IPS-NIHi7 (cell line): ENCODE data around the gene DIAPH1.
A peak's percentile ranks its signal among the peaks of the same experiment; 100 is the strongest.

ENCODE experiments used
- DNase-seq: peaks from one replicate; pipeline ENCODE4 v3.0.0; 2012; ENCODE audit warnings: mixed read lengths; ENCODE audit errors: extremely low spot score

The DIAPH1 gene

GRCh38 chr5:141560725-141561483, 57.9 kb downstream of the DIAPH1 start:
- peak; percentile 81 for DNase-seq

DNA sequence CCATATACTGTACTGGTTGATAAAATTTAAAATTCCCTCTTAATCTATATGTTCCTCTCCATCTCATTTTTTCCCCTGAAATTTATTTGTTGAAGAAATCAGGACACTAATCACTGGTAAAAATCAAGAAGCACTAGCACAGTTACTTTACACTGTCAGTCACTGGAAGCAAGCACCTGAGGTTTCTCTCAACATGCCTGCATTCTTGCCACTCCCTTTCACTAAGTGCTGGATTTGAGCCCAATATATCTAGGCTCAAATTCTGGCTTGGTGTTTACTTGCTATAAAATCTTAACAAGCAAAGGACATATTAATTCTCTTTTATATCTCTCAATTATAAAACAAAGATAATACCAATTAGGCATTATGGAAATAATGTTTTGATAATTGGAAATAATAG, 58.6 kb downstream of the DIAPH1 start:
- no peak for DNase-seq

GRCh38 chr5:141559461-141559860, 59.3 kb downstream of the DIAPH1 start:
- no peak for DNase-seq

- no peak for DNase-seq
These were observed 60.6 kb downstream of the DIAPH1 start for GRCh38 chr5:141558150-141558549.

GRCh38 chr5:141557681-141558136, 61.1 kb downstream of the DIAPH1 start:
- DNase-seq = peak; percentile 63

DNA sequence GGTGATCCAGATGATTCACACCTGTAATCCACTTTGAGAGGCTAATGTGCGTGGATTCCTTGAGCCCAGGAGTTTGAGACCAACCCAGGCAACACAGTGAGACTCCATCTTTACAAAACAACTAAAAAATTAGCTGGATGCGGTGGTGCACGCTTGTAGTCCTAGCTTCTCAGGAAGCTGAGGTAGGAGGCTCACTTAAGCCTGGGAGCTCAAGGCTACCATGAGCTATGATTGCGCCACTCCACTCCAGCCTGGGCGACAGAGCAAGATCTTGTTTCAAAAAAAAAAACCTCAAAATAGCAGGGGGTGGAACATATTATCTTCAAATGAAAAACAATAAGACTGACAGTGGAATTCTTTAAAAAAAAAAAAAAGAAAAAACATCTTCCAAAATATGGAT, 70.9 kb downstream of the DIAPH1 start:
- DNase-seq = no peak

DNA sequence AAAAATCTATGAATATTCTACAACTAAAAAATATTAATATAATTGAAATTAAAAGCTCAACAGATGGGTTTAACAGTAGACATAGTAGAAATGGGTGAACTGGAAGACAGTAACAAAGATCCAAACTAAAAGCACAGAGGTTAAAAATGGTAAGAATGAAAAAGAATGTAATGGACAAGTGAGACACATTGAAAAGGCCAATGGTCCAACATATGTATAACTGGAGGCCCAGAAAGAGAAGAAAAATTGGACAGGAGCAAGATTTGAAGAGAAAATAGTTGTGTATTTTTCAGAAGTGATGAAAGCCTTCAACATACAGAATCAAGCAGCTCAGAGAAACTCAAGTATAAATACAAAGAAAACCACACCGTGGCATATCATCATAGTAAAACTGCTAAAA, 71.3 kb downstream of the DIAPH1 start:
- no peak for DNase-seq

- DNase-seq = no peak
These were observed 75.7 kb downstream of the DIAPH1 start for GRCh38 chr5:141543053-141543452.

- no peak for DNase-seq
These were observed 84.1 kb downstream of the DIAPH1 start for GRCh38 chr5:141534492-141535213.

- DNase-seq = no peak
These were observed 84.9 kb downstream of the DIAPH1 start for GRCh38 chr5:141533897-141534296.

DNA sequence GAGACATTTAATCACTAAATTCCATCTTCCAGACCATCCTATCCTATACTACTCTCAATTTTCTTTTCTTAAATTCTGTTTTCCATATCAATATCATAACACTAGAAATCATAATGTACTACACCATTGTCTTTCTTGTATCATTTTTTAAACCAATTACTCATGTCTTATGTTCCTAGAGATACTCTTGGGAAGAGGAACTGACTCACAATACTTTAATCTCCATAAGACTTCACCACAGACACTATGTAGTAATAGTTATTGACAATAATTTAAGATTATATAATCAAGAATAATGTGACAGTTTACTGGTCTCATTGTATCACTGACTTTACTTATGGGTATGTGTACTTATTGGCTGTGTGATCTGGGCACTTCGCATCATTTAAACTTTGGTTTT, 86.1 kb downstream of the DIAPH1 start:
- DNase-seq = no peak

DNA sequence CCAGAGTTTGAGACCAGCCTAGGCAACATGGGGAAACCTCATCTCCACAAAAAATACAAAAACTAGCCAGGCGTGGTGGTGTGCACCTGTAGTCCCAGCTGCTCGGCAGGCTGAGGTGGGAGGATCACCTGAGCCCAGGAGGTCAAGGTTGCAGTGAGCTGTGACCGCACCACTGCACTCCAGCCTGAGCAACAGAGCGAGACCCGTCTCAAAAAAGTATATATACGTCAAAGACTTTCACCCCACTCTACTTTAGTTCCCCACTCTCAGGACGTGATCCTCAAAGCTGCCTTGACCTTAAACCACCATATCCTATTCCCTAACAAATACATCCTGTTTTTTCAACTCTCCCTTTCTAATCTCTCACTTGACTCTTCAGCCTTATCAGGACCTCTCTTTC, 88.9 kb downstream of the DIAPH1 start:
- DNase-seq = no peak

- no peak for DNase-seq
These were observed 89.8 kb downstream of the DIAPH1 start for GRCh38 chr5:141529002-141529401.

DNA sequence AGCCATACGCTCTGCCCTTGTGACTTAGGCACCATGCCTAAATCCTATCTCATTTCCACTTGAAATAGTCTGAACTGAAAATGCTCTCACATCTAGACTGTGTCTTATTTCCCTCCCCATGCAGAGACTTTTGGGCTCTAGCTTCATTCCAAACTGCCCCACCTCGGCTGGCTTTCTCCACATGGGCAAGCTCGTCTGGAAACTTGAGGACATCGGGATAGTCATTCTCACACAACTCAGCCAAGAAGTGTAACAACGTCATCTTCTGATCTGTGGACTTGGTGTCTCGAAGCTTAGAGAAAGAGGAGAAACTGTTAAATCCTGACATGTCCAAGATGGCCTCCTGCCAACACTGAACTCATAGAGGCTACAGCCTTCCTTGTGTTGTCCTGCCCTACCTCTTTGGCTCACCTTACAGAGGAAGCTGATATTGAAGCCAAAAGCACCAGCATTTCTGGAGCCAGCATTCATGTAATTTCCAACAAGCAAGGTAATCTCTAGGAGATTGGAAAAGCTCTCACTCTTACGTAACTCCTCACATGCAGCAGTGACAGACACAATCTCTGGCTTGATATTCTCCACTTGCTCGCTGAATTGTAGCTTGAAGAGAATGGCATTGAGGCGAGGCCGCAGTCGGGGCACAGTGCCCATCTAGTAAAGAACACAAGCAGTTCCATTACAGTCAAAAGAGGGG, 90.4 kb downstream of the DIAPH1 start:
- no peak for DNase-seq

DNA sequence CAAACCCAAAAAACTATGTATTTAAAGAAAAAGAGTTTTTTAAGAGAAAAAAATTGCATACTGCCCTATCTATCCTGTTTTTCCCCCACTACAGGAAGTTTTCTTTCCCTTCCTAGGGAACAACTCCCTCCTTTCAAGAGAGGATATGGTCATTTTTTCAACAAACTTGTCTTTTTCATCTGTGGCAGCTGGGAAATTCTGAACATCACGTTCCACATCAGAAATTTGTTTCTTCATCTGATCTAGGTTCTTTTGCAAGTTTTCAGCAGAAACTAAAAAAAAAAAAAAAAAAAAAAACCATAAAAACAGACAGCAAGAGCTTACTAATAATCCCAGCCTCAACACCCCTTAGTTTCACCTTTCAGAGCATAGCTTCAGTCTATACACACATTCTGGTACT, 91.4 kb downstream of the DIAPH1 start:
- DNase-seq = no peak

GRCh38 chr5:141525653-141526052, 93.1 kb downstream of the DIAPH1 start:
- DNase-seq = no peak

GRCh38 chr5:141524604-141525597, 93.9 kb downstream of the DIAPH1 start:
- DNase-seq = peak; percentile 96

DNA sequence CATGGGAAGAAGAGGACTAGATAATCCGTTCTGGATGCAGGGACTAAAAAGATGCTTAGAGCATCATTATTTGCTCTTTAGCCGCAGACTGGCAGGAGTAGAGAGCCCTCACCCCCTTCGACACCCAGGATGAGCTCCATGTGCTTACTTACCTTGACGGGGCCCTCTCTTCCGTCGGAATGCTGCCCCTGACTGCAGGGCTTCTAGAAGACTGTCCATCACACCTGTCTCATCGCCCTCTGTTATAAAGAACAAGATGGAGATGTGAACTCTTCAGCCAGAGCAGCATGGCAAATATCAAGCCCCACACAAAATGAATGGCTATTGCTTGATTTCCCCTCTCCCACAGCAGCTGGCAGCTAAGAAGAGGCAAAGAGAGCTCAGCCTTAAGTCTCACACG, 94.8 kb downstream of the DIAPH1 start:
- no peak for DNase-seq

- DNase-seq = no peak
These were observed 96.5 kb downstream of the DIAPH1 start for GRCh38 chr5:141522301-141522700.

DNA sequence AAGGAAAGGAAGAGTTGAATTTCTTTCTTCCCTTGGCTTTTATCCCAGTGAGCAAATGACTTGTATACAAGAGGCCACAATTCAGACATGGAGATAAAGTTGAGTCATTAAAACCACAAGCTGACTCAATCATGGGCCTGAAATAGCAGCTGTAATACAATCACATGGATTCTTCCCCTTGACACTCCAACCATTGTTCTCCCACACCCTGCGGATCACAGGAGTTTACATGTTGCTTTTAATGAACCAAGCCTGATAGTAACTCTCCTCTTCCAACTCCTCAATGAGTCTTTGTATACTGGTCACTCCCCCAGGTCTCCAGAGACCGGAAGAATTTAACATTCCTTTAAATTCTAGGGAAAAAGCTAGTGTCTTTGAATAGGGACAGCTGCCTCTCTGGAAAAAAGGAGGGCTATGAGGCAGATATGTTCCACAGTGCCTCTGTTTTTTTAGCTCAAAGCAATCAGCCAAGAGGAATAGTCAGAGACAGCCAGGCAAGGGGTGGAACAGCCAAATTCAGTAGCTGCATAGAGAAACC, 97.5 kb downstream of the DIAPH1 start:
- DNase-seq = no peak
